Activated CD4-positive, alpha-beta T cell treated with anti-CD3 and anti-CD28 coated beads, Interleukin-2, amount 50 U/mL, for 24 hours (primary cell): ENCODE data around the gene HECTD3.
"Not testable (repeated sequence)": the region's sequence is repeated elsewhere in the genome, so short reads cannot be mapped to it uniquely, and the experiment has no call there.

Experiments used
- DNase-seq, 2 donors: peaks; one replicate each; pipeline ENCODE4 v3.0.0-alpha.2; 2020; ENCODE audit warnings: low read depth in 1 of 2, low spot score in 1 of 2

The HECTD3 gene

DNA sequence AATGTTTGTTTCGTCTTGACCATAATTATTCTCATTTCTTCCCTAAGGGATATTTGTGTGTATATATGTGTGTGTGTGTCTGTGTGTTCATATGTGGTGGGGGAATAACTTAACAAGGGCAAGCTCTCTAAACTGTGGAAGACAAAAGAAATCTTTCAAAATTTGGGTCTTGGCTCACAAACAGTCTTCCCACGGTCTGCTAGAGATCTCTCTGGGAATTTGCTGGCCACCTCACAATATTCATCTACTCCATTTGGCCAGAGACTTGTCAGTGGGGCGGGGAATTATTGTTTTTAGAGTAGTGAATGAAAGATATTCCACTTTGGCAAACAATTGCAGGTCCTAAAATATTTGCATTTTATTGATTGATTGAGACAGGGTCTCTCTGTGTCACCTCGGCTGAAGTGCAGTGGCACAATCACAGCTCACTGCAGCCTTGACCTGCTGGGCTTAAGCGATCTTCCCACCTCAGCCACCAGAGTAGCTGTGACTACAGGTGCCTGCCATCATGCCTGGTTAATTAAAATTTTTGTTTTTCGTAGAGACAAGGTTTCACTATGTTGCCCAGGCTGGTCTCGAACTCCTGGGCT is 16.7 kb downstream of the HECTD3 start:
- DNase-seq, result no peak

- DNase-seq, result no peak
Measured at GRCh38 chr1:44988531-44989156, 22.5 kb downstream of the HECTD3 start.

DNA sequence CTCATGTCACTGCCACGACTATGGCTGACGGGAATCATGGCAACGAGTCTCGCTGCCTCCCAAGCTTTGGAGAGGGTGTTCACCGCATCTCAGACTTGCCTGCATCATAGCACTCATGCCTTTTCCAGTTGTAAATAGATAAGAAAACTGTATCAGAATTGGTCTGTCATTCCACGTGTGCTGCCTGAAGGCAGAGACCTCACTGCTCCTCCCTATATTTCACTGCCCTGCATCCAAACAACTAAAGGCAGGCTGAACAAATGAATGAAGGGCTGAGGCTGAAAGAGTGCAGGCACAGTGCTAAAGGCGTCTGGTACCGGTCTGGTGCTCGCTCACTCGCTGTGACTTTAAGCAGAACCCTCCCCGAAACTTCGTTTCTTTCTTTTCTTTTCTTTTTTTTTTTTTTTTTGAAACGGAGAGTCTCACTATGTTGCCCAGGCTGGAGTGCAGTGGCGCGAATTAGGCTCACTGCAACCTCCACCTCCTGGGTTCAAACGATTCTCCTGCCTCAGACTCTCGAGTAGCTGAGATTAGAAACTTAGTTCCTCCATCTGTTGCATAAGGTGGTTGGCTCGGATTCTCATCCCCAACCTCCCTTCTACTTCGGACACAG is 25.3 kb downstream of the HECTD3 start:
- DNase-seq, result no peak

DNA sequence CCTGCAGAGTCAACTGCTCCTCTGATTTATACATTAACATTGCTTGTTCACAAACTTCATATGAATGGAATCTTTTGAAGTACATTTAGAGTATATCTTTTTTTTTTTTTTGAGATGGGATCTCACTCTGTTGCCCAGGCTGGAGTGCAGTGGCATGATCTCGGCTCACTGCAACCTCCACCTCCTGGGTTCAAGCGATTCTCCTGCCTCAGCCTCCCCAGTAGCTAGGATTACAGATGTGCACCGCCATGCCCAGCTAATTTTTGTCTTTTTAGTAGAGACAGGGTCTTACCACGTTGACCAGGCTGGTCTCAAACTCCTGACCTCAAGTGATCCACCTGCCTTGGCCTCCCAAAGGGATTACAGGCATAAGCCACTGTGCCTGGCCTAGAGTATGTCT is 33.8 kb downstream of the HECTD3 start:
- DNase-seq, result not testable (repeated sequence)

DNA sequence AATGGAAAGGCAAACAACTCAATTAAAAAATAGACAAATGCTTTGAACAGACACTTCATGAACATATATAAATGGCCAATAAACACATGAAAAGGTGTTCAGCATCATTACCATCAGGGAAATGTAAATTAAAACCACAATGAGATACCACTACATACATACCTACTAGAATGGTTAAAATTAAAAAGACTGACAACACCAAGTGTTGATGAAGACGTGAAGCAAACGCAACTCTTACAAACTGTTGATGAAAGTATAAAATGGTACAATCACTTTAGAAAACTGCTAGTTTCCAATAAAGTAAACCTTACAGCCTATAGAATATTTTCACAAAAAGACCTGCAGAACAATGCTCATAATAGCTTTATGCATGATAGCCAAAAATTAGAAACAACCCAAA is 34.9 kb downstream of the HECTD3 start:
- no peak for DNase-seq

GRCh38 chr1:44973645-44974044 is 37.5 kb downstream of the HECTD3 start:
- no peak for DNase-seq

DNA sequence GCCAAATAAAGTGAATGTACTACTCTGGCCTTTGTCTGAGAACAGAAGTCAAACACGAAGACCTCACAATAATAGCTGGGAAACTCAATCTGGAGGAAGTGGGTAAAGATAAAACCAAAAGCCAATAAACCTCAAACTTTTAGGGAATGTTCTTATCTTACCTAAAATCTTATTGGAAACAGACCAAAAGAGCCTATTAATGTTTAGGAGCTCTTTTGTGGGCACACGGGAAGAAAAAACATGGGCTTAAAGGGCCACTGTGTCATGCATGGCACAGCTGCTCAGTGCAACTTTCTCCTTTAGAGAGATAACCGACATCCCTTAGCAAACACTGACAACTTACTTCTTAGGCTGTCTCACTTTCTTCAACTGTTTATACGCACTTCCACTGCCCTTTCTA is 40.8 kb downstream of the HECTD3 start:
- no peak for DNase-seq

GRCh38 chr1:44964396-44964795 is 46.7 kb downstream of the HECTD3 start:
- DNase-seq, result no peak

- no peak for DNase-seq
Measured at GRCh38 chr1:44962729-44963128, 48.4 kb downstream of the HECTD3 start.

GRCh38 chr1:44962022-44962421 is 49.1 kb downstream of the HECTD3 start:
- not testable (repeated sequence) for DNase-seq

DNA sequence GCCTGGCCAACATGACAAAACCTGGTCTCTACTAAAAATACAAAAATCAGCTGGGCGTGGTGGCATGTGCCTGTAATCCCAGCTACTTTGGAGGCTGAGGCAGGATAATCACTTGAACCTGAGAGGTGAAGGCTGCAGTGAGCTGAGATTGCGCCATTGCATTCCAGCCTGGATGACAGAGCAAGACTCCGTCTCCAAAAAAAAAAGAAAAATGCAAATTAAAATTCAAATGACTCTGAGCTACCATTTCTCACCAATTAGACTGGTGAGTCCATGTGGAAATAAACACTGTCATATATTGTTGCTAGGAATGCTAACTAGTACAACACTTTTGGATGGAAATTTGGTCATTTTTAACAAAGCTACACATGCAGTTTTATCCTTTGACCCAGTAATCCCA is 53.6 kb downstream of the HECTD3 start:
- DNase-seq, result not testable (repeated sequence)

GRCh38 chr1:44956077-44956476 is 55.0 kb downstream of the HECTD3 start:
- DNase-seq, result not testable (repeated sequence)
